GM18499 (cell line): ENCODE data around the gene ADAD2.

Source experiments
- ATAC-seq: cut with Tn5 transposase; IDR thresholded peaks from one replicate; pipeline ENCODE4 v1.9.1; 2021; ENCODE audit warnings: moderate number of reproducible peaks; ENCODE audit not compliant: insufficient read depth, unreplicated experiment

Gene ADAD2

GRCh38 chr16:84190731-84191388, at the start of gene ADAD2:
TSS of gene ADAD2 (plus strand) at chr16:84191157. CDS start at chr16:84191231, 74 bp downstream.
- no peak for ATAC-seq

GRCh38 chr16:84143081-84143480, 47.9 kb upstream of the ADAD2 start:
- ATAC-seq: no peak

- ATAC-seq: no peak
Observed at GRCh38 chr16:84143784-84144199, 47.2 kb upstream of the ADAD2 start.

GRCh38 chr16:84144209-84144858, 46.6 kb upstream of the ADAD2 start:
- ATAC-seq: no peak

GRCh38 chr16:84144859-84145639, 45.9 kb upstream of the ADAD2 start, which contains the start of the genes DNAAF1 and HSDL1:
TSS of gene DNAAF1 (plus strand) at chr16:84145308. CDS start at chr16:84145441, 133 bp downstream.
TSS of gene HSDL1 (minus strand) at chr16:84145177. CDS start at chr16:84131321, 13,856 bp downstream.
- ATAC-seq: no peak

GRCh38 chr16:84150926-84151325, 40.0 kb upstream of the ADAD2 start:
- ATAC-seq: no peak

- ATAC-seq: no peak
Observed at GRCh38 chr16:84153660-84154214, 37.2 kb upstream of the ADAD2 start.

GRCh38 chr16:84155226-84155625, 35.7 kb upstream of the ADAD2 start:
- ATAC-seq: no peak

GRCh38 chr16:84155771-84156170, 35.2 kb upstream of the ADAD2 start:
- ATAC-seq: no peak

GRCh38 chr16:84156342-84156784, 34.6 kb upstream of the ADAD2 start:
- ATAC-seq: no peak

- ATAC-seq: no peak
Observed at GRCh38 chr16:84159007-84159406, 31.9 kb upstream of the ADAD2 start.

GRCh38 chr16:84159800-84160199, 31.2 kb upstream of the ADAD2 start:
- ATAC-seq: no peak

- no peak for ATAC-seq
Observed at GRCh38 chr16:84161037-84161436, 29.9 kb upstream of the ADAD2 start.

- ATAC-seq: no peak
Observed at GRCh38 chr16:84161801-84162200, 29.2 kb upstream of the ADAD2 start.

GRCh38 chr16:84165746-84166145, 25.2 kb upstream of the ADAD2 start:
- ATAC-seq: no peak

- ATAC-seq: no peak
Observed at GRCh38 chr16:84166796-84167695, 23.9 kb upstream of the ADAD2 start.

- ATAC-seq: no peak
Observed at GRCh38 chr16:84169765-84170310, 21.1 kb upstream of the ADAD2 start.

- no peak for ATAC-seq
Observed at GRCh38 chr16:84174396-84174795, 16.6 kb upstream of the ADAD2 start.

GRCh38 chr16:84175350-84176081, 15.4 kb upstream of the ADAD2 start:
- no peak for ATAC-seq
